ENCODE measurements around the gene STAC2. TPM values are rescaled to one million over a fixed set of nuclear protein-coding genes. Genes with fewer than 3 reads are reported as not detected.
A peak's percentile ranks its signal among the peaks of the same experiment; 100 is the strongest.

Gene STAC2
- total RNA-seq, 2 experiments from 2014 or later = not detected

- H3K27me3 Mint-ChIP-seq = peaks cover 45% of the 10 kb centered on the region
- no peaks in the 10 kb centered on the region for H3K36me3 Mint-ChIP-seq
- DNase-seq (no peak), ATAC-seq (no peak)
- H3K27ac Mint-ChIP-seq = no peak overlapping the region
- H3K9me3 Mint-ChIP-seq (ENCODE audit: low read depth) = no peaks in the 10 kb centered on the region
- peaks cover 5% of the 10 kb centered on the region for H3K4me1 Mint-ChIP-seq
- CTCF ChIA-PET = interaction anchor here (30.8 kb wide), 1 partner anchor 26 kb away, joined by 670 read pairs; no protein-coding TSS in a partner anchor
- no peak overlapping the region for H3K4me3 Mint-ChIP-seq
Observed at GRCh38 chr17:39212841-39213480, 12.8 kb downstream of the STAC2 start.

GRCh38 chr17:39212195-39212810 lies 13.4 kb downstream of the STAC2 start:
- Mint-ChIP-seq H3K27ac (no peak overlapping the region), H3K4me1 (peaks cover 5% of the 10 kb centered on the region), H3K27me3 (peaks cover 40% of the 10 kb centered on the region), H3K36me3 (no peaks in the 10 kb centered on the region), H3K4me3 (no peak overlapping the region), H3K9me3 (ENCODE audit: low read depth) (no peaks in the 10 kb centered on the region)
- DNase-seq (no peak), ATAC-seq (no peak)
- CTCF ChIA-PET = interaction anchor here (30.8 kb wide), 1 partner anchor 27 kb away, joined by 670 read pairs; no protein-coding TSS in a partner anchor

- Mint-ChIP-seq H3K27me3 (peaks cover 22% of the 10 kb centered on the region), H3K9me3 (ENCODE audit: low read depth) (no peaks in the 10 kb centered on the region), H3K36me3 (peaks cover 2% of the 10 kb centered on the region), H3K27ac (no peak overlapping the region), H3K4me1 (peaks cover 12% of the 10 kb centered on the region), H3K4me3 (peak overlapping the region; percentile 9)
- CTCF ChIA-PET = interaction anchor here (1.2 to 30.8 kb wide), 3 partner anchors 17 to 56 kb away, joined by 3 to 670 read pairs (median 4); no protein-coding TSS in a partner anchor
- DNase-seq (no peak), ATAC-seq (no peak)
Observed at GRCh38 chr17:39210093-39210434, 15.7 kb downstream of the STAC2 start.

- H3K9me3 Mint-ChIP-seq (ENCODE audit: low read depth) = no peaks in the 10 kb centered on the region
- ATAC-seq = peak; percentile 65
- DNase-seq = peak; percentile 79
- peak overlapping the region; percentile 9 for H3K4me3 Mint-ChIP-seq
- peaks cover 6% of the 10 kb centered on the region for H3K36me3 Mint-ChIP-seq
- peaks cover 12% of the 10 kb centered on the region for H3K4me1 Mint-ChIP-seq
- peaks cover 22% of the 10 kb centered on the region for H3K27me3 Mint-ChIP-seq
- H3K27ac Mint-ChIP-seq = no peak overlapping the region
- CTCF ChIA-PET = interaction anchor here (0.7 to 30.8 kb wide), 5 partner anchors 9 to 226 kb away, joined by 3 to 670 read pairs (median 4); partner anchors contain the start of gene RPL19
Observed at GRCh38 chr17:39209317-39210092, 16.2 kb downstream of the STAC2 start.

- ATAC-seq (no peak), DNase-seq (no peak)
- H3K9me3 Mint-ChIP-seq (ENCODE audit: low read depth) = no peaks in the 10 kb centered on the region
Observed at GRCh38 chr17:39208893-39209292, 16.9 kb downstream of the STAC2 start.

GRCh38 chr17:39208136-39208535 lies 17.6 kb downstream of the STAC2 start:
- peaks cover 18% of the 10 kb centered on the region for H3K36me3 Mint-ChIP-seq
- ATAC-seq (no peak), DNase-seq (no peak)
- H3K4me3 Mint-ChIP-seq = no peak overlapping the region
- H3K27me3 Mint-ChIP-seq = peaks cover 22% of the 10 kb centered on the region
- no peak overlapping the region for H3K27ac Mint-ChIP-seq
- no peaks in the 10 kb centered on the region for H3K9me3 Mint-ChIP-seq (ENCODE audit: low read depth)
- CTCF ChIA-PET = interaction anchor here (1.4 to 30.8 kb wide), 5 partner anchors 8 to 414 kb away, joined by 4 to 670 read pairs (median 11); partner anchors contain the start of genes RPL19 and STAC2
- peaks cover 17% of the 10 kb centered on the region for H3K4me1 Mint-ChIP-seq

More at GRCh38 chr17:39208893-39209292, 16.9 kb downstream of the STAC2 start:
- peaks cover 22% of the 10 kb centered on the region for H3K27me3 Mint-ChIP-seq
- no peak overlapping the region for H3K27ac Mint-ChIP-seq
- peaks cover 11% of the 10 kb centered on the region for H3K36me3 Mint-ChIP-seq
- CTCF ChIA-PET = interaction anchor here (0.7 to 30.8 kb wide), 5 partner anchors 9 to 226 kb away, joined by 3 to 670 read pairs (median 4); partner anchors contain the start of gene RPL19
- H3K4me1 Mint-ChIP-seq = peaks cover 12% of the 10 kb centered on the region
- no peak overlapping the region for H3K4me3 Mint-ChIP-seq

- Mint-ChIP-seq H3K27me3 (peaks cover 8% of the 10 kb centered on the region), H3K4me1 (peaks cover 34% of the 10 kb centered on the region), H3K4me3 (no peak overlapping the region), H3K36me3 (peaks cover 42% of the 10 kb centered on the region), H3K9me3 (ENCODE audit: low read depth) (no peaks in the 10 kb centered on the region), H3K27ac (no peak overlapping the region)
- ATAC-seq (no peak), DNase-seq (no peak)
- CTCF ChIA-PET = interaction anchor here (1.6 to 30.8 kb wide), 3 partner anchors 13 to 41 kb away, joined by 4 to 670 read pairs (median 7); no protein-coding TSS in a partner anchor
Observed at GRCh38 chr17:39205112-39205526, 20.6 kb downstream of the STAC2 start.

- Mint-ChIP-seq H3K27me3 (peaks cover 6% of the 10 kb centered on the region), H3K4me1 (peaks cover 38% of the 10 kb centered on the region), H3K27ac (peak overlapping the region; percentile 24), H3K4me3 (no peak overlapping the region), H3K9me3 (ENCODE audit: low read depth) (no peaks in the 10 kb centered on the region), H3K36me3 (peaks cover 43% of the 10 kb centered on the region)
- ATAC-seq (no peak), DNase-seq (no peak)
- CTCF ChIA-PET = interaction anchor here (1.4 to 30.8 kb wide), 2 partner anchors 35 to 39 kb away, joined by 3 to 670 read pairs; no protein-coding TSS in a partner anchor
Observed at GRCh38 chr17:39204245-39204644, 21.5 kb downstream of the STAC2 start.

- ATAC-seq (no peak), DNase-seq (no peak)
- H3K27ac Mint-ChIP-seq = peak overlapping the region; percentile 99
- H3K4me1 Mint-ChIP-seq = peaks cover 46% of the 10 kb centered on the region
- H3K36me3 Mint-ChIP-seq = peaks cover 43% of the 10 kb centered on the region
- CTCF ChIA-PET = interaction anchor here (0.7 to 30.8 kb wide), 6 partner anchors 8 to 47 kb away, joined by 3 to 670 read pairs (median 4); partner anchors contain the start of gene ARL5C
- no peaks in the 10 kb centered on the region for H3K9me3 Mint-ChIP-seq (ENCODE audit: low read depth)
- no peaks in the 10 kb centered on the region for H3K27me3 Mint-ChIP-seq
- peak overlapping the region; percentile 89 for H3K4me3 Mint-ChIP-seq
Observed at GRCh38 chr17:39200957-39201510, 24.7 kb downstream of the STAC2 start.

- Mint-ChIP-seq H3K4me1 (peaks cover 53% of the 10 kb centered on the region), H3K27ac (peak within 1 kb of the TSS; percentile 99), H3K36me3 (peaks cover 43% of the 10 kb centered on the region), H3K27me3 (no peaks in the 10 kb centered on the region), H3K4me3 (peak within 1 kb of the TSS; percentile 89), H3K9me3 (ENCODE audit: low read depth) (no peaks in the 10 kb centered on the region)
- CTCF ChIA-PET = interaction anchor here (0.5 to 30.8 kb wide), 14 partner anchors 9 to 423 kb away, joined by 3 to 670 read pairs (median 4); partner anchors contain the start of genes ARL5C and LASP1
- peak; percentile 89 for DNase-seq
- peak; percentile 72 for ATAC-seq
Observed at GRCh38 chr17:39200070-39200879, 25.5 kb downstream of the STAC2 start, which contains the start of gene RPL19. Gene RPL19, plus strand, starts transcription at chr17:39200283. Its CDS starts 62 bp downstream, at chr17:39200345.

- peaks cover 38% of the 10 kb centered on the region for H3K36me3 Mint-ChIP-seq
- no peaks in the 10 kb centered on the region for H3K27me3 Mint-ChIP-seq
- ATAC-seq (peak; percentile 62), DNase-seq (peak; percentile 95)
- no peaks in the 10 kb centered on the region for H3K9me3 Mint-ChIP-seq (ENCODE audit: low read depth)
- H3K27ac Mint-ChIP-seq = peak overlapping the region; percentile 99
- peak overlapping the region; percentile 89 for H3K4me3 Mint-ChIP-seq
- CTCF ChIA-PET = interaction anchor here (0.5 to 30.8 kb wide), 14 partner anchors 9 to 424 kb away, joined by 3 to 670 read pairs (median 4); partner anchors contain the start of genes ARL5C and LASP1
- H3K4me1 Mint-ChIP-seq = peaks cover 57% of the 10 kb centered on the region
Observed at GRCh38 chr17:39199820-39200069, 26.0 kb downstream of the STAC2 start.

GRCh38 chr17:39198186-39198566 lies 27.6 kb downstream of the STAC2 start:
- H3K27ac Mint-ChIP-seq = peak overlapping the region; percentile 57
- CTCF ChIA-PET = interaction anchor here (1.3 to 30.8 kb wide), 4 partner anchors 24 to 45 kb away, joined by 5 to 670 read pairs (median 34); partner anchors contain the start of gene ARL5C
- H3K9me3 Mint-ChIP-seq (ENCODE audit: low read depth) = no peaks in the 10 kb centered on the region
- peak overlapping the region; percentile 74 for H3K4me3 Mint-ChIP-seq
- H3K27me3 Mint-ChIP-seq = no peaks in the 10 kb centered on the region
- H3K4me1 Mint-ChIP-seq = peaks cover 61% of the 10 kb centered on the region
- DNase-seq = no peak
- no peak for ATAC-seq
- peaks cover 27% of the 10 kb centered on the region for H3K36me3 Mint-ChIP-seq

Measured in activated CD8-positive, alpha-beta memory T cell treated with anti-CD3 and anti-CD28 coated beads, Interleukin-2, amount 10 ng/mL, durations not matched to agents 7 days and 5 days (primary cell).